AG09319 (cell line): ENCODE measurements around the gene TEX53.

Experiments used
- DNase-seq: peaks from one replicate; pipeline ENCODE4 v3.0.0-alpha.2; 2010; ENCODE audit warnings: low read depth; ENCODE audit errors: extremely low read depth
- CTCF ChIP-seq: IDR thresholded peaks from 2 replicates; pipeline ENCODE4 v1.5.1; 2011; ENCODE audit warnings: low read depth, mild to moderate bottlenecking, inconsistent platforms, low read length, moderate library complexity

The TEX53 gene

GRCh38 chr9:114669961-114670360 is 12.4 kb upstream of the TEX53 start:
- no peak for DNase-seq
- no peak for TF ChIP-seq CTCF

GRCh38 chr9:114668146-114668545 is 10.5 kb upstream of the TEX53 start:
- no peak for DNase-seq
- no peak for TF ChIP-seq CTCF

- no peak for DNase-seq
- TF ChIP-seq CTCF = no peak
These were observed 9.2 kb upstream of the TEX53 start for GRCh38 chr9:114666851-114667250.

- no peak for TF ChIP-seq CTCF
- no peak for DNase-seq
These were observed 8.8 kb upstream of the TEX53 start for GRCh38 chr9:114666401-114666800.

- TF ChIP-seq CTCF = no peak
- no peak for DNase-seq
These were observed 6.6 kb upstream of the TEX53 start for GRCh38 chr9:114664181-114664580.

GRCh38 chr9:114662081-114662989 is 4.7 kb upstream of the TEX53 start:
- peak; percentile 90 for TF ChIP-seq CTCF
- DNase-seq = no peak

GRCh38 chr9:114656301-114656700 is 1.3 kb downstream of the TEX53 start:
- TF ChIP-seq CTCF = no peak
- no peak for DNase-seq
